G401.6 (cell line): ENCODE measurements around the gene TCF7.

Experiments
- FAIRE-seq: peaks from 2 replicates; lab custom pipeline; 2012; peaks lifted over from hg19 to GRCh38; lab: Jason Lieb, UNC

TCF7 gene

GRCh38 chr5:134114886-134115805 is 665 bp downstream of the TCF7 start:
- FAIRE-seq: no peak

GRCh38 chr5:134115806-134116175 is 1.3 kb downstream of the TCF7 start:
- FAIRE-seq: no peak

- no peak for FAIRE-seq
Observed at GRCh38 chr5:134116286-134116685, 1.8 kb downstream of the TCF7 start.

GRCh38 chr5:134116789-134117761 is 2.6 kb downstream of the TCF7 start:
- FAIRE-seq: no peak

- FAIRE-seq: no peak
Observed at GRCh38 chr5:134118212-134118835, 3.8 kb downstream of the TCF7 start.

GRCh38 chr5:134119720-134120119 is 5.2 kb downstream of the TCF7 start:
- FAIRE-seq: no peak

GRCh38 chr5:134120386-134121138 is 6.1 kb downstream of the TCF7 start:
- FAIRE-seq: no peak

- FAIRE-seq: no peak
Observed at GRCh38 chr5:134122530-134122929, 8.0 kb downstream of the TCF7 start.

GRCh38 chr5:134123360-134123759 is 8.9 kb downstream of the TCF7 start:
- FAIRE-seq: no peak

- FAIRE-seq: no peak
Observed at GRCh38 chr5:134124289-134125038, 10.0 kb downstream of the TCF7 start.

GRCh38 chr5:134125039-134126015 is 10.8 kb downstream of the TCF7 start:
- FAIRE-seq: no peak

- no peak for FAIRE-seq
Observed at GRCh38 chr5:134127376-134127861, 12.9 kb downstream of the TCF7 start.

- no peak for FAIRE-seq
Observed at GRCh38 chr5:134127988-134128647, 13.6 kb downstream of the TCF7 start.

GRCh38 chr5:134128648-134128995 is 14.1 kb downstream of the TCF7 start:
- no peak for FAIRE-seq

- FAIRE-seq: no peak
Observed at GRCh38 chr5:134129411-134130238, 15.1 kb downstream of the TCF7 start.

GRCh38 chr5:134130239-134130945 is 15.9 kb downstream of the TCF7 start:
- FAIRE-seq: no peak

GRCh38 chr5:134131165-134131564 is 16.7 kb downstream of the TCF7 start:
- FAIRE-seq: no peak
